ENCODE measurements around the gene PRR12. TPM values are rescaled to one million over a fixed set of nuclear protein-coding genes. Genes with fewer than 3 reads are reported as not detected.

PRR12 gene
- total and polyA plus RNA-seq, 4 experiments from 2014 or later, result 1.2 to 65.1 (median 64.6) TPM; not detected in 1

GRCh38 chr19:49624967-49625910 is 34.3 kb downstream of the PRR12 start:
- peak overlapping the region in 1 of 7 donors; percentile 50 for H3K27ac Mint-ChIP-seq
- H3K4me1 ChIP-seq (ENCODE audit: insufficient read depth, low read length), result no peaks in the 10 kb centered on the region
- H3K4me3 Mint-ChIP-seq, result no peak overlapping the region
- H3K27me3 Mint-ChIP-seq, result no peaks in the 10 kb centered on the region
- peaks cover 0 to 2% (median 0%) of the 10 kb centered on the region in 8 donors for H3K9me3 Mint-ChIP-seq
- H3K4me3 ChIP-seq (ENCODE audit: low read length in 2 of 2), result no peak overlapping the region
- ChIA-PET POLR2A (ENCODE audit: partially characterized antibody) (no interaction called here), CTCF (ENCODE audit: partially characterized antibody) (no interaction called here)
- peaks cover 0 to 4% (median under 1%) of the 10 kb centered on the region in 4 donors for H3K4me1 Mint-ChIP-seq
- H3K36me3 ChIP-seq (ENCODE audit: insufficient read depth, low read length), result peaks cover 24% of the 10 kb centered on the region
- H3K27me3 ChIP-seq (ENCODE audit: insufficient read depth, low read length), result no peaks in the 10 kb centered on the region
- no peaks in the 10 kb centered on the region for H3K9me3 ChIP-seq (ENCODE audit: control insufficient read depth in 1 of 2, low read length in 2 of 2)
- H3K36me3 Mint-ChIP-seq, result peaks cover 26 to 44% of the 10 kb centered on the region in 2 donors
- no peak for DNase-seq
- H3K27ac ChIP-seq (ENCODE audit: low read depth, low read length), result no peak overlapping the region
- intact Hi-C loops (cut with micrococcal nuclease), result no loop called here

DNA sequence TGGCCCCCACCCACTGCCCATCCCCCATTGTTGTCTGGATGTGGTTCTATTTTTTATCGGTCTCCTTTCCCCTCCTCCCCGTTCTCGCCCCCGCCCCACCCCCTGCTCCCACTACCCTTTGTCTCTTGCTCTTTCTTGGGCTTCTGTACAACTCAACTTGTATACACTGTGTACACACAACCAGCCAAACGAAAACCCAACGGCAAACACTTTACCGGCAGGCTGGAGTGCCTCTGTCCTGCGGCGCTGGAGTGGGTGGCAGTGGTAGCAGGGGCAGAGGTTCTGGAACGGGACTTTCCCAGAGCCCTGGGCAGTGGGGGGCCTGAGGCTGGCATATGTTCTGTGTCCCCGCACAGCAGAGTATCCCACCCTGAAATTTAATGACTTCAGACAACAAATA is 35.2 kb downstream of the PRR12 start:
- H3K4me3 ChIP-seq (ENCODE audit: low read length in 2 of 2), result no peak overlapping the region
- H3K27ac ChIP-seq (ENCODE audit: low read depth, low read length), result no peak overlapping the region
- H3K36me3 ChIP-seq (ENCODE audit: insufficient read depth, low read length), result peaks cover 23% of the 10 kb centered on the region
- peaks cover 0 to 6% (median 4%) of the 10 kb centered on the region in 4 donors for H3K4me1 Mint-ChIP-seq
- H3K4me1 ChIP-seq (ENCODE audit: insufficient read depth, low read length), result no peaks in the 10 kb centered on the region
- no peak for DNase-seq
- ChIA-PET POLR2A (ENCODE audit: partially characterized antibody) (no interaction called here), CTCF (ENCODE audit: partially characterized antibody) (no interaction called here)
- H3K9me3 ChIP-seq (ENCODE audit: control insufficient read depth in 1 of 2, low read length in 2 of 2), result no peaks in the 10 kb centered on the region
- peaks cover 0 to 2% (median 0%) of the 10 kb centered on the region in 8 donors for H3K9me3 Mint-ChIP-seq
- H3K27me3 ChIP-seq (ENCODE audit: insufficient read depth, low read length), result no peaks in the 10 kb centered on the region
- H3K36me3 Mint-ChIP-seq, result peaks cover 26 to 43% of the 10 kb centered on the region in 2 donors
- intact Hi-C loops (cut with micrococcal nuclease), result loop anchor here (2.0 kb wide), 1 partner anchor 13 kb away; no protein-coding TSS in a partner anchor
- H3K27ac Mint-ChIP-seq, result peak overlapping the region in 1 of 7 donors; percentile 7
- H3K4me3 Mint-ChIP-seq, result no peak overlapping the region
- no peaks in the 10 kb centered on the region for H3K27me3 Mint-ChIP-seq

DNA sequence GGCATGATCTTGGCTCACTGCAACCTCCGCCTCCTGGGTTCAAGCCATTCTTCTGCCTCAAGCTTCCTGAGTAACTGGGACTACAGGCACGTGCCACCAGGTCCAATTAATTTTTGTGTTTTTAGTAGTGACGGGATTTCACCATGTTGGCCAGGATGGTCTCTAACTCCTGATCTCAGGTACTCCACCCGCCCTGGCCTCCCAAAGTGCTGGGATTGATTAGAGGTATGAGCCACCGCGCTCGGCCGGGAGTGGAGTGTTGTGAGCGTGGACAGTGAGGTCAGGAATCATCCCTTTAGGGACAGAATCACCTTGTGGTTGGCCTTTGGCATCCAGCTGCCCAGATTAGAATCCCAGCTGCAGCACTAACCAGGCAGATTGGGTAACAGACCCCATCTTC is 38.7 kb downstream of the PRR12 start:
- Histone ChIP-seq H3K27ac (ENCODE audit: low read depth, low read length) (no peak overlapping the region), H3K36me3 (ENCODE audit: insufficient read depth, low read length) (peaks cover 6% of the 10 kb centered on the region), H3K4me1 (ENCODE audit: insufficient read depth, low read length) (no peaks in the 10 kb centered on the region), H3K9me3 (ENCODE audit: control insufficient read depth in 1 of 2, low read length in 2 of 2) (no peaks in the 10 kb centered on the region), H3K27me3 (ENCODE audit: insufficient read depth, low read length) (no peaks in the 10 kb centered on the region), H3K4me3 (ENCODE audit: low read length in 2 of 2) (no peak overlapping the region)
- Mint-ChIP-seq H3K36me3 (peaks cover 12 to 20% of the 10 kb centered on the region in 2 donors), H3K4me1 (peaks cover 0 to 4% (median 3%) of the 10 kb centered on the region in 4 donors), H3K27ac (peak overlapping the region in 1 of 7 donors; percentile 46), H3K4me3 (no peak overlapping the region), H3K27me3 (no peaks in the 10 kb centered on the region), H3K9me3 (peaks cover 0 to 2% (median 0%) of the 10 kb centered on the region in 8 donors)
- ChIA-PET POLR2A (ENCODE audit: partially characterized antibody) (interaction anchor here (0.6 to 2.1 kb wide), 4 partner anchors 8 to 127 kb away, joined by 3 to 12 read pairs (median 3); partner anchors contain the start of gene RRAS), CTCF (ENCODE audit: partially characterized antibody) (interaction anchor here (0.7 kb wide), 1 partner anchor 37 kb away, joined by 3 read pairs; no protein-coding TSS in a partner anchor)
- DNase-seq, result no peak
- intact Hi-C loops (cut with micrococcal nuclease), result no loop called here

DNA sequence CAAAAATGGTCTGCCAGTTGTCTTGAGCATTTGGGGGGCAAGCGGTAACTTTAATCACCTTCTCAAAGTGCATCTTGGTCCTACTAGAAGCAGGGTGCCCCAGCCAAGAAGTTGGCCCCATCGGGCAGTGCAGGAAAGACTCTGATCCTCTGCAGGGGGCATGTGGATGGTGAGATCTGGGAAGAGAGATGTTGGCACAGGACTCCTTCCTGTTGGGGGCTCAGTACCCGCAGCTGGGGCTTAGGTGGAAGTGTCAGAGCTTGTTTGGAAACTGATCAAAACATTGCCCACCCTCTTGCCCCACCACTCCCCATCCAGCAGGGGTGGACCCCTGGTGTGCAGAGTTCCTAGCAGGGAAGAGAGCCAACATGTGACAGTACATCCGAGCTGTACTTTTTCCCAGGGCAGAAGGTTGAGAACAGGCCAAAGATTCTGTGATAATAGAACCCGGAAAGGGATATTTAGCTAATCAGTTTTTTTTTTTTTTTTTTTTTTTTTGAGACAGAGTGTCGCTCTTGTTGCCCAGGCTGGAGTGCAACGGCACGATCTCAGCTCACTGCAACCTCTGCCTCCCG is 40.1 kb downstream of the PRR12 start:
- peaks cover 12 to 16% of the 10 kb centered on the region in 2 donors for H3K36me3 Mint-ChIP-seq
- Histone ChIP-seq H3K9me3 (ENCODE audit: control insufficient read depth in 1 of 2, low read length in 2 of 2) (no peaks in the 10 kb centered on the region), H3K4me3 (ENCODE audit: low read length in 2 of 2) (no peak overlapping the region), H3K27ac (ENCODE audit: low read depth, low read length) (no peak overlapping the region), H3K4me1 (ENCODE audit: insufficient read depth, low read length) (no peaks in the 10 kb centered on the region), H3K36me3 (ENCODE audit: insufficient read depth, low read length) (no peaks in the 10 kb centered on the region), H3K27me3 (ENCODE audit: insufficient read depth, low read length) (no peaks in the 10 kb centered on the region)
- peak overlapping the region in 4 of 7 donors; percentile 2 to 78 (median 32) for H3K27ac Mint-ChIP-seq
- H3K4me1 Mint-ChIP-seq, result peaks cover 2 to 9% (median 4%) of the 10 kb centered on the region in 4 donors
- H3K4me3 Mint-ChIP-seq, result no peak overlapping the region
- H3K27me3 Mint-ChIP-seq, result no peaks in the 10 kb centered on the region
- H3K9me3 Mint-ChIP-seq, result peaks cover 0 to 2% (median 0%) of the 10 kb centered on the region in 8 donors
- intact Hi-C loops (cut with micrococcal nuclease), result no loop called here
- POLR2A ChIA-PET (ENCODE audit: partially characterized antibody), result interaction anchor here (0.6 to 2.9 kb wide), 6 partner anchors 9 to 45 kb away, joined by 4 to 15 read pairs (median 6); partner anchors contain the start of genes PRR12 and RRAS
- DNase-seq, result no peak
- CTCF ChIA-PET (ENCODE audit: partially characterized antibody), result interaction anchor here (1.1 kb wide), 2 partner anchors 9 to 48 kb away, joined by 3 to 4 read pairs; partner anchors contain the start of gene RRAS

DNA sequence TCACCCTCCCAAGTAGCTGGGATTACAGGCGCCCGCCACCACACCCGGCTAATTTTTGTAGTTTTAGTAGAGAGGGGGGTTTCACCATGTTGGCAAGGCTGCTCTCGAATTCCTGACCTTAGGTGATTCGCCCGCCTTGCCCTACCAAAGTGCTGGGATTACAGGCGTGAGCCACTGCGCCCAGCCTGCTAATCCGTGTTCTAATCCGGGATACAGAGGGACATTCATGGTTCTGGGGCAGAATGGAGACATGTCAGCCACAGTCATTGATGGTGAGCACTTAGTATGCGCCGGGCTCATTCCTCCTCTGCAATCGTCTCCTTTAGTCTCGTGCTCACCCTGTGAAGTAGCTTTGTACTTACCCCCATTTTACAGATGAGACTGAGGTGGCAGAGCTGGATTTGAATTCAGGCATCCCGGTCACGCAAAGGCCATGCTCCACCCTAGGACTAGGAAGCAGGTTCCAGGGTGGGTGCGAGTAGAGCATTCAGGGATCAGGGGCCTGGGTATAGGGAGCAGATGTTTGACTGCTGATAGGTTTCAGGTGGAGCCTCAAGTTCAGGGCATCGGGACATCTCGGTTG is 40.7 kb downstream of the PRR12 start:
- H3K4me3 ChIP-seq (ENCODE audit: low read length in 2 of 2), result no peak overlapping the region
- H3K4me3 Mint-ChIP-seq, result no peak overlapping the region
- H3K4me1 Mint-ChIP-seq, result peaks cover 2 to 9% (median 5%) of the 10 kb centered on the region in 4 donors
- H3K9me3 ChIP-seq (ENCODE audit: control insufficient read depth in 1 of 2, low read length in 2 of 2), result no peaks in the 10 kb centered on the region
- intact Hi-C loops (cut with micrococcal nuclease), result no loop called here
- H3K36me3 Mint-ChIP-seq, result peaks cover 12% of the 10 kb centered on the region in 2 donors
- H3K27ac Mint-ChIP-seq, result peak overlapping the region in 3 of 7 donors; percentile 14 to 62 (median 58)
- H3K36me3 ChIP-seq (ENCODE audit: insufficient read depth, low read length), result no peaks in the 10 kb centered on the region
- H3K4me1 ChIP-seq (ENCODE audit: insufficient read depth, low read length), result no peaks in the 10 kb centered on the region
- ChIA-PET POLR2A (ENCODE audit: partially characterized antibody) (interaction anchor here (0.7 to 2.9 kb wide), 5 partner anchors 9 to 44 kb away, joined by 3 to 15 read pairs (median 4); partner anchors contain the start of genes PRR12 and RRAS), CTCF (ENCODE audit: partially characterized antibody) (interaction anchor here (1.1 kb wide), 2 partner anchors 8 to 47 kb away, joined by 3 to 4 read pairs; partner anchors contain the start of gene RRAS)
- H3K27me3 ChIP-seq (ENCODE audit: insufficient read depth, low read length), result no peaks in the 10 kb centered on the region
- no peak overlapping the region for H3K27ac ChIP-seq (ENCODE audit: low read depth, low read length)
- no peaks in the 10 kb centered on the region for H3K27me3 Mint-ChIP-seq
- peaks cover 0 to 2% (median 0%) of the 10 kb centered on the region in 8 donors for H3K9me3 Mint-ChIP-seq
- DNase-seq, result no peak

DNA sequence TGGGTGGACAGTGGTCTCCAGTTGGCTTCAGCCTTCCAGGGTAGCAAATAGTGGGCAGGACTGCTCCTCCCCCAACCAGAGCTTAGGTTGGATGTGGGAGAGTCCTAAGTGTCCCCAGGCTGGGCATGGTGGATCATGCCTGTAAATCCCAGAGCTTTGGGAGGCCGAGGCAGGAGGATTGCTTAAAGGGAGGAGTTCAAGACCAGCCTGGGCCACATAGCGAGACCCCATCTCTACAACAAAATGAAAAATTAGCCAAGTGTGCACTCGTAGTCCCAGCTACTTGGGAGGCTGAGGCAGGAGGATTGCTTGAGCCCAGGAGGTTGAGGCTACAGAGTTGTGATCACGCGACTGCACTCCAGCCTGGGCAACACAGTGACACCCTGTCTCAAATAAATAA is 41.6 kb downstream of the PRR12 start:
- POLR2A ChIA-PET (ENCODE audit: partially characterized antibody), result interaction anchor here (0.7 to 2.9 kb wide), 2 partner anchors 32 to 41 kb away, joined by 3 to 15 read pairs; partner anchors contain the start of gene PRR12
- Mint-ChIP-seq H3K36me3 (peaks cover 3 to 5% of the 10 kb centered on the region in 2 donors), H3K27ac (peak overlapping the region in 1 of 7 donors; percentile 35), H3K27me3 (no peaks in the 10 kb centered on the region), H3K9me3 (peaks cover 0 to 2% (median 0%) of the 10 kb centered on the region in 8 donors), H3K4me1 (peaks cover 2 to 11% (median 6%) of the 10 kb centered on the region in 4 donors), H3K4me3 (no peak overlapping the region)
- peaks cover under 1% of the 10 kb centered on the region for H3K4me1 ChIP-seq (ENCODE audit: insufficient read depth, low read length)
- no peak for DNase-seq
- no peaks in the 10 kb centered on the region for H3K27me3 ChIP-seq (ENCODE audit: insufficient read depth, low read length)
- no peak overlapping the region for H3K4me3 ChIP-seq (ENCODE audit: low read length in 2 of 2)
- CTCF ChIA-PET (ENCODE audit: partially characterized antibody), result no interaction called here
- H3K27ac ChIP-seq (ENCODE audit: low read depth, low read length), result no peak overlapping the region
- H3K36me3 ChIP-seq (ENCODE audit: insufficient read depth, low read length), result no peaks in the 10 kb centered on the region
- no peaks in the 10 kb centered on the region for H3K9me3 ChIP-seq (ENCODE audit: control insufficient read depth in 1 of 2, low read length in 2 of 2)
- intact Hi-C loops (cut with micrococcal nuclease), result no loop called here

Data from CD4-positive, alpha-beta memory T cell (primary cell).